Measurements from ENCODE around the gene GJA3.

- TF ChIP-seq, protein P1, sequence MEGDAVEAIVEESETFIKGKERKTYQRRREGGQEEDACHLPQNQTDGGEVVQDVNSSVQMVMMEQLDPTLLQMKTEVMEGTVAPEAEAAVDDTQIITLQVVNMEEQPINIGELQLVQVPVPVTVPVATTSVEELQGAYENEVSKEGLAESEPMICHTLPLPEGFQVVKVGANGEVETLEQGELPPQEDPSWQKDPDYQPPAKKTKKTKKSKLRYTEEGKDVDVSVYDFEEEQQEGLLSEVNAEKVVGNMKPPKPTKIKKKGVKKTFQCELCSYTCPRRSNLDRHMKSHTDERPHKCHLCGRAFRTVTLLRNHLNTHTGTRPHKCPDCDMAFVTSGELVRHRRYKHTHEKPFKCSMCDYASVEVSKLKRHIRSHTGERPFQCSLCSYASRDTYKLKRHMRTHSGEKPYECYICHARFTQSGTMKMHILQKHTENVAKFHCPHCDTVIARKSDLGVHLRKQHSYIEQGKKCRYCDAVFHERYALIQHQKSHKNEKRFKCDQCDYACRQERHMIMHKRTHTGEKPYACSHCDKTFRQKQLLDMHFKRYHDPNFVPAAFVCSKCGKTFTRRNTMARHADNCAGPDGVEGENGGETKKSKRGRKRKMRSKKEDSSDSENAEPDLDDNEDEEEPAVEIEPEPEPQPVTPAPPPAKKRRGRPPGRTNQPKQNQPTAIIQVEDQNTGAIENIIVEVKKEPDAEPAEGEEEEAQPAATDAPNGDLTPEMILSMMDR (IDR thresholded peaks at IDR 0.05) = no peak
- no peak for TF ChIP-seq POLR2A (IDR thresholded peaks at IDR 0.05)
These were observed 7.5 kb upstream of the GJA3 start for GRCh38 chr13:20168396-20168795.

Data from ovary (tissue), 3 donors.